Neural progenitor cell (in vitro differentiated cells): ENCODE measurements around the gene PHF12. TPM values are rescaled to one million over a fixed set of nuclear protein-coding genes. Genes with fewer than 3 reads are reported as not detected.

Source experiments
- DNase-seq: peaks from one replicate; pipeline ENCODE4 v3.0.0-alpha.2; 2016; ENCODE audit warnings: low spot score
- H2AFZ ChIP-seq: fragments of 200-600 bp; sonication (generic); replicated peaks from 2 replicates; pipeline ENCODE4 v1.6.1; 2016; ENCODE audit warnings: antibody characterized with exemption
- H3F3A ChIP-seq: fragments of 200-600 bp; sonication (generic); 2 replicates; pipeline ENCODE4 v1.6.1; 2016; ENCODE audit warnings: antibody characterized with exemption, low read depth
- H3K27ac ChIP-seq: fragments of 200-600 bp; sonication (generic); 2 replicates; pipeline ENCODE4 v1.5.1; 2016; ENCODE audit warnings: mild to moderate bottlenecking
- H3K27me3 ChIP-seq: fragments of 200-600 bp; sonication (generic); 2 replicates; pipeline ENCODE4 v1.6.1; 2016; ENCODE audit warnings: mild to moderate bottlenecking, moderate library complexity
- H3K36me3 ChIP-seq: fragments of 200-600 bp; sonication (generic); 2 replicates; pipeline ENCODE4 v1.5.1; 2016
- H3K4me1 ChIP-seq: fragments of 200-600 bp; sonication (generic); 2 replicates; pipeline ENCODE4 v1.6.1; 2016; ENCODE audit warnings: mixed run types
- H3K4me2 ChIP-seq: fragments of 200-600 bp; sonication (generic); 2 replicates; pipeline ENCODE4 v1.6.1; 2016
- H3K4me3 ChIP-seq: fragments of 200-600 bp; sonication (generic); 2 replicates; pipeline ENCODE4 v1.5.1; 2016
- H3K79me2 ChIP-seq: fragments of 200-600 bp; sonication (generic); 2 replicates; pipeline ENCODE4 v1.6.1; 2016; ENCODE audit warnings: low read depth
- H3K9ac ChIP-seq: fragments of 200-600 bp; sonication (generic); 2 replicates; pipeline ENCODE4 v1.6.1; 2016
- H3K9me3 ChIP-seq: fragments of 200-600 bp; sonication (generic); 2 replicates; pipeline ENCODE4 v1.5.1; 2016; ENCODE audit warnings: low read depth
- H4K20me1 ChIP-seq: fragments of 200-600 bp; sonication (generic); 2 replicates; pipeline ENCODE4 v1.6.1; 2016; ENCODE audit warnings: low read depth
- H3K27ac Mint-ChIP-seq: 3 replicates; pipeline ENCODE4 v1.8.0; 2021; ENCODE audit warnings: mixed read lengths
- H3K27me3 Mint-ChIP-seq: 2 replicates; pipeline ENCODE4 v1.8.0; 2022; ENCODE audit warnings: low read depth, mild to moderate bottlenecking, inconsistent platforms, moderate library complexity, mixed read lengths; ENCODE audit not compliant: insufficient read depth
- H3K36me3 Mint-ChIP-seq: 3 replicates; pipeline ENCODE4 v1.8.0; 2021; ENCODE audit warnings: mixed read lengths
- H3K4me1 Mint-ChIP-seq: 3 replicates; pipeline ENCODE4 v1.8.0; 2021; ENCODE audit warnings: mixed read lengths
- H3K4me3 Mint-ChIP-seq: 3 replicates; pipeline ENCODE4 v1.8.0; 2021; ENCODE audit warnings: mild to moderate bottlenecking, moderate library complexity, mixed read lengths
- H3K9me3 Mint-ChIP-seq: 3 replicates; pipeline ENCODE4 v1.8.0; 2020; ENCODE audit warnings: mixed read lengths
- CTCF ChIP-seq: fragments of 200-600 bp; sonication (generic); IDR thresholded peaks from 2 replicates; pipeline ENCODE4 v1.5.1; 2017; ENCODE audit warnings: antibody characterized with exemption, mild to moderate bottlenecking
- EZH2 ChIP-seq: fragments of 200-600 bp; sonication (generic); IDR thresholded peaks from 2 replicates; pipeline ENCODE4 v1.6.1; 2017; ENCODE audit warnings: antibody characterized with exemption, mild to moderate bottlenecking, moderate library complexity
- EZH2phosphoT487 ChIP-seq: fragments of 200-600 bp; sonication (generic); IDR thresholded peaks from 2 replicates; pipeline ENCODE4 v1.6.1; 2017; ENCODE audit warnings: antibody characterized with exemption
- total RNA-seq: library from RNA; depleted of rRNA; stranded (reverse); fragments of >200 nt; gene quantifications from 2 replicates; pipeline ENCODE4 v1.2.3, GENCODE V29; 2015; ENCODE audit warnings: low replicate concordance

The PHF12 gene
- total RNA-seq, 1 donor from 2014 or later, result 49.1 TPM

- Histone ChIP-seq H2AFZ (no peak overlapping the region), H3K4me1 (peaks cover 23% of the 10 kb centered on the region), H3K4me3 (no peak overlapping the region), H3K27ac (no peak overlapping the region), H3K4me2 (no peak overlapping the region), H3K9me3 (no peaks in the 10 kb centered on the region), H3K27me3 (no peaks in the 10 kb centered on the region), H3K79me2 (no peaks in the 10 kb centered on the region), H4K20me1 (no peaks in the 10 kb centered on the region), H3F3A (peaks cover 7% of the 10 kb centered on the region), H3K36me3 (no peaks in the 10 kb centered on the region), H3K9ac (no peak overlapping the region)
- no peak for TF ChIP-seq EZH2phosphoT487
- TF ChIP-seq EZH2, result no peak
- TF ChIP-seq CTCF, result no peak
- DNase-seq, result no peak
- Mint-ChIP-seq H3K9me3 (peaks cover 2% of the 10 kb centered on the region), H3K4me3 (no peak overlapping the region), H3K27me3 (peaks cover 29% of the 10 kb centered on the region), H3K36me3 (no peaks in the 10 kb centered on the region), H3K4me1 (peaks cover 7% of the 10 kb centered on the region), H3K27ac (no peak overlapping the region)
Observed at GRCh38 chr17:28975646-28976045, 24.3 kb upstream of the PHF12 start.

DNA sequence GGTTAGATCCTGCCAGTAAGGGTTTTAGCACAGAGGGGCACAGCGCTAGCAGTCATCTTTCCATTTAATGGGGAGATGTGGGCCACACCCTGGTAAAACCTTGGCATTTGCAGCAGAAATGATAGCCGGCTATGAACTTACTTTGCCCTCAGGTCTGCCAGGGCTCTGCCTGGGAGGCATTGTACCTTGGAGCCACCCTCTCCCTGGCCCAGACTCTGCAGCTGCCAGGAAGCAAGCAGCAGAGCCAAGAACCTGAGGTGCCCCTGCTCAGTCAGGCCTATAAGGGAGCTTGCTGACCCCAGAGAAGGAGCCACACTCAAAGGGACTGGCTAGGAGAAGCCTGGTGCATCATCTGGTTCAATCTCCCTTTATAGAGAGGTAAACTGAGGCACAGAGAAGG, 23.7 kb upstream of the PHF12 start:
- Histone ChIP-seq H3K4me3 (no peak overlapping the region), H3K4me2 (no peak overlapping the region), H2AFZ (no peak overlapping the region), H3K27me3 (no peaks in the 10 kb centered on the region), H3K9me3 (no peaks in the 10 kb centered on the region), H3K36me3 (no peaks in the 10 kb centered on the region), H3K27ac (no peak overlapping the region), H4K20me1 (no peaks in the 10 kb centered on the region), H3F3A (peaks cover 11% of the 10 kb centered on the region), H3K9ac (no peak overlapping the region), H3K79me2 (no peaks in the 10 kb centered on the region), H3K4me1 (peaks cover 28% of the 10 kb centered on the region)
- Mint-ChIP-seq H3K9me3 (peaks cover 2% of the 10 kb centered on the region), H3K27me3 (peaks cover 34% of the 10 kb centered on the region), H3K4me3 (no peak overlapping the region), H3K27ac (no peak overlapping the region), H3K4me1 (peaks cover 14% of the 10 kb centered on the region), H3K36me3 (no peaks in the 10 kb centered on the region)
- no peak for TF ChIP-seq EZH2
- no peak for TF ChIP-seq EZH2phosphoT487
- no peak for TF ChIP-seq CTCF
- no peak for DNase-seq

- TF ChIP-seq EZH2phosphoT487, result no peak
- TF ChIP-seq EZH2, result no peak
- no peak for TF ChIP-seq CTCF
- Histone ChIP-seq H3K36me3 (no peaks in the 10 kb centered on the region), H4K20me1 (peaks cover 3% of the 10 kb centered on the region), H3F3A (peaks cover 17% of the 10 kb centered on the region), H3K4me2 (no peak overlapping the region), H3K79me2 (no peaks in the 10 kb centered on the region), H2AFZ (no peak overlapping the region), H3K27ac (no peak overlapping the region), H3K4me3 (no peak overlapping the region), H3K9ac (no peak overlapping the region), H3K9me3 (no peaks in the 10 kb centered on the region), H3K27me3 (no peaks in the 10 kb centered on the region), H3K4me1 (peaks cover 34% of the 10 kb centered on the region)
- Mint-ChIP-seq H3K27me3 (peaks cover 31% of the 10 kb centered on the region), H3K27ac (no peak overlapping the region), H3K9me3 (peaks cover 2% of the 10 kb centered on the region), H3K4me1 (peaks cover 19% of the 10 kb centered on the region), H3K4me3 (no peak overlapping the region), H3K36me3 (no peaks in the 10 kb centered on the region)
- DNase-seq, result no peak
Observed at GRCh38 chr17:28974451-28974850, 23.1 kb upstream of the PHF12 start.
